ENCODE data around the gene UBIAD1. TPM values are rescaled to one million over a fixed set of nuclear protein-coding genes. Genes with fewer than 3 reads are reported as not detected.

UBIAD1 gene
- total RNA-seq, 6 experiments from 2014 or later: 12.8 to 18.3 (median 13.8) TPM

DNA sequence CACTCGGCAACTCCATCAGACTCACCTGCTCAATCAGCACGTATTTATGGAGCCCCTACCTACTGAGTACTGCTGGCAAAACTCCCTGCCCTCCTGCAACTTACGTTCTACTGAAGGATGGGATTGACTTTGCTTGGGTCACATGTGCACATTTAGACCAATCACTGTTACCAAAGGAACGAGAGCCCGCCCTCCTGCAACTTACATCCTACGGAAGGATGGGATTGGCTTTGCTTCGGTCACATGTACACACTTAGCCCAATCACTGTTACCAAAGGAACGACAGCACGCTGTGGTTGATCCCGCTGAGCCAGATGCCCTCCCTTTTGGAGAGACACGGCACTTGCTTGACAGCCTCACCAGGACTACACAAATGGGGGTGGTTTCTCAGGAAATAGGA is 46.0 kb downstream of the UBIAD1 start:
- Mint-ChIP-seq H3K27me3 (ENCODE audit: insufficient read depth) (peaks cover 32% of the 10 kb centered on the region), H3K27ac (no peak overlapping the region), H3K4me1 (ENCODE audit: low read depth) (no peaks in the 10 kb centered on the region), H3K36me3 (ENCODE audit: low read depth) (no peaks in the 10 kb centered on the region), H3K4me3 (no peak overlapping the region), H3K9me3 (no peaks in the 10 kb centered on the region)
- no peak for TF ChIP-seq CTCF (IDR thresholded peaks at IDR 0.05)
- no peak for DNase-seq

- no peaks in the 10 kb centered on the region for H3K4me1 Mint-ChIP-seq (ENCODE audit: low read depth)
- H3K9me3 Mint-ChIP-seq: no peaks in the 10 kb centered on the region
- peaks cover 30% of the 10 kb centered on the region for H3K27me3 Mint-ChIP-seq (ENCODE audit: insufficient read depth)
- H3K27ac Mint-ChIP-seq: no peak overlapping the region
- no peak overlapping the region for H3K4me3 Mint-ChIP-seq
- H3K36me3 Mint-ChIP-seq (ENCODE audit: low read depth): no peaks in the 10 kb centered on the region
- TF ChIP-seq CTCF (IDR thresholded peaks at IDR 0.05): peak; percentile 79
- no peak for DNase-seq
These were observed 47.3 kb downstream of the UBIAD1 start for GRCh38 chr1:11320153-11320936.

DNA sequence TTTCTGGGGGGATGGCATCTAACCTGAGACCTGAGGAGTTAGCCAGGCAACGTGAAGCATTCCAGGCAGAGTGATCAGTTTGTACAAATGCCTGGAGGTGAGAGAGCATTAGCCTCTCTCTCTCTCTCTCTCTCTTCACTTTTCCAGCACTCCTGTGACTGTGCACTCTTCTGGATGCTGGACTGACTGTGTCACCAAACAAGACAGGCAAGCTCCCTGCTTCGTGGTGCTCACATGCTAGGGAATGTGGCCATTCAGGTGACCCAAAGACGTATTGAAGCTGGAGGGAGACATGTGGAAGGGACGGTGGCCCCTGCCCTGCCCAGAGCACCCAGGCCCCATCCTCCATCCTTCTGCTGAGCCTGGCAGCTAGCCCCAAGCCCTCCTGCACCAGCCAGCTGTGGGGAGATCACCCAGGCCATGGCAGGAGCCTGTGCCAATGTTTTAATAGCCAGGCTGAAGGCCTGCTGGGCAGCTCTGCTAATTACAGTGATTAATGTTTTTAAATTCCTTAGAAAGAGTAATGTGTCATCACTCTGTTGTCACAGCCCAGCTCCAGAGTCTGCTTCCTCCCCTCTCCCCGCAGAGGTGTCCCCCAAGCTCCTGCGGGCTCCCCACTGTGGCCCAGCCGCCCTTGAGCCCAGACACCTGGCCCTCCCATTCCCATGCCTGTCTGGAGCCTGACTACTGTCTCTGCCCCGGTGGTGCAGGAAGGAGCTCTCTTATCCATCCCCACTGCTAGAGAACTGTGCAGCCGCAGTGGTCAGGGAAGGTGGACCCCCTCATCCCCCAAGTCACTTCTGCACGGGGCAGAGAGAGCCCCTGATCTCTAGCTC is 48.9 kb downstream of the UBIAD1 start:
- TF ChIP-seq CTCF (IDR thresholded peaks at IDR 0.05): no peak
- H3K9me3 Mint-ChIP-seq: no peaks in the 10 kb centered on the region
- no peaks in the 10 kb centered on the region for H3K4me1 Mint-ChIP-seq (ENCODE audit: low read depth)
- H3K27me3 Mint-ChIP-seq (ENCODE audit: insufficient read depth): peaks cover 28% of the 10 kb centered on the region
- DNase-seq: no peak
- H3K36me3 Mint-ChIP-seq (ENCODE audit: low read depth): no peaks in the 10 kb centered on the region
- H3K4me3 Mint-ChIP-seq: no peak overlapping the region
- no peak overlapping the region for H3K27ac Mint-ChIP-seq

GRCh38 chr1:11324567-11325165 is 51.7 kb downstream of the UBIAD1 start:
- Mint-ChIP-seq H3K36me3 (ENCODE audit: low read depth) (no peaks in the 10 kb centered on the region), H3K9me3 (no peaks in the 10 kb centered on the region), H3K27me3 (ENCODE audit: insufficient read depth) (peaks cover 33% of the 10 kb centered on the region), H3K4me3 (no peak overlapping the region), H3K27ac (no peak overlapping the region), H3K4me1 (ENCODE audit: low read depth) (no peaks in the 10 kb centered on the region)
- DNase-seq: no peak
- no peak for TF ChIP-seq CTCF (IDR thresholded peaks at IDR 0.05)

GRCh38 chr1:11326070-11326469 is 53.1 kb downstream of the UBIAD1 start:
- Mint-ChIP-seq H3K4me1 (ENCODE audit: low read depth) (no peaks in the 10 kb centered on the region), H3K36me3 (ENCODE audit: low read depth) (no peaks in the 10 kb centered on the region), H3K27me3 (ENCODE audit: insufficient read depth) (peaks cover 26% of the 10 kb centered on the region), H3K4me3 (no peak overlapping the region), H3K27ac (no peak overlapping the region), H3K9me3 (no peaks in the 10 kb centered on the region)
- DNase-seq: no peak
- no peak for TF ChIP-seq CTCF (IDR thresholded peaks at IDR 0.05)

All from HFFc6 (cell line).